A549 (cell line): ENCODE results near the gene OR6S1.
"Not testable (repeated sequence)": the region's sequence is repeated elsewhere in the genome, so short reads cannot be mapped to it uniquely, and the experiment has no call there.

Source experiments
- CHD4 ChIP-seq: fragments of 200-600 bp; sonication (generic); IDR thresholded peaks from 2 replicates; pipeline ENCODE4 v1.6.1; 2016; ENCODE audit warnings: antibody characterized with exemption, mild to moderate bottlenecking, borderline replicate concordance
- CTCF ChIP-seq: fragments of >200 bp; sonication (Bioruptor Twin); formaldehyde crosslinking; IDR thresholded peaks from 3 replicates; pipeline ENCODE4 v1.5.1; 2016
- ELK1 ChIP-seq: fragments of 150-350 bp; IDR thresholded peaks from 2 replicates; pipeline ENCODE4 v1.6.1; 2014; ENCODE audit warnings: low read depth, mild to moderate bottlenecking, low read length
- EP300 ChIP-seq, 2 experiments: fragments of >200 bp; sonication (Bioruptor Twin); formaldehyde crosslinking; IDR thresholded peaks; 2 replicates in 1 of 2; 3 replicates in 1 of 2; pipeline ENCODE4 v1.6.1; 2016 to 2017
- HOXA7 ChIP-seq: fragments of 250-450 bp; sonication (Bioruptor Pico); IDR thresholded peaks from 2 replicates; pipeline ENCODE4 v1.5.0; 2020; ENCODE audit warnings: mild to moderate bottlenecking, moderate library complexity
- MYC ChIP-seq: IDR thresholded peaks from 2 replicates; pipeline ENCODE4 v1.6.1; 2012; ENCODE audit warnings: mild to moderate bottlenecking, inconsistent platforms, low read length, improper control_type of control experiment, borderline replicate concordance
- POLR2A ChIP-seq: IDR thresholded peaks from 2 replicates; pipeline ENCODE4 v1.6.1; 2012; ENCODE audit warnings: mild to moderate bottlenecking, low read length
- RAD21 ChIP-seq, 2 experiments: fragments of >200 bp in 1 of 2; sonication (Bioruptor Twin) in 1 of 2; formaldehyde crosslinking in 1 of 2; IDR thresholded peaks in 1 of 2; conservative IDR thresholded peaks in 1 of 2; 2 replicates in 1 of 2; 3 replicates in 1 of 2; pipeline ENCODE4 v1.6.1; 2012 to 2018; ENCODE audit warnings: inconsistent platforms in 1 of 2
- RARB ChIP-seq: fragments of 250-450 bp; sonication (Bioruptor Pico); IDR thresholded peaks from 2 replicates; pipeline ENCODE4 v1.8.0; 2021; ENCODE audit warnings: mild to moderate bottlenecking, moderate library complexity
- SMC3 ChIP-seq: fragments of >200 bp; sonication (Bioruptor Twin); formaldehyde crosslinking; IDR thresholded peaks from 3 replicates; pipeline ENCODE4 v1.6.1; 2018; ENCODE audit warnings: inconsistent platforms
- TP53 ChIP-seq: fragments of 250-450 bp; sonication (Bioruptor Pico); IDR thresholded peaks from 2 replicates; pipeline ENCODE4 v1.5.0; 2021; ENCODE audit warnings: mild to moderate bottlenecking, moderate library complexity
- USF2 ChIP-seq: fragments of 450-650 bp; IDR thresholded peaks from 2 replicates; pipeline ENCODE4 v1.6.1; 2014; ENCODE audit warnings: antibody characterized with exemption
- ZFP36 ChIP-seq: fragments of 450-650 bp; IDR thresholded peaks from 2 replicates; pipeline ENCODE4 v1.6.1; 2014; ENCODE audit warnings: borderline replicate concordance; ENCODE audit not compliant: partially characterized antibody

- not testable (repeated sequence) for TF ChIP-seq ZFP36; HOXA7 (CRISPR knock-in tag); CTCF; CHD4; ELK1; RARB (CRISPR knock-in tag); MYC; USF2; POLR2A; RAD21 (conservative IDR thresholded peaks at IDR 0.05 in 1 of 2, IDR thresholded peaks at IDR 0.05 in 1 of 2); EP300 (IDR thresholded peaks at IDR 0.05); TP53; SMC3
Observed at GRCh38 chr14:20619688-20620087, 21.8 kb downstream of the OR6S1 start.
